ENCODE data around the gene POLR3B. TPM values are rescaled to one million over a fixed set of nuclear protein-coding genes. Genes with fewer than 3 reads are reported as not detected.

Gene POLR3B
- total RNA-seq, 1 donor from 2014 or later: 9.6 TPM

GRCh38 chr12:106358396-106359241 lies 1.1 kb downstream of the POLR3B start:
- peak overlapping the region; percentile 97 for H3K4me3 Mint-ChIP-seq (ENCODE audit: unreplicated experiment)
- TF ChIP-seq CTCF (IDR thresholded peaks at IDR 0.05): no peak
- peaks cover 17% of the 10 kb centered on the region for H3K4me1 Mint-ChIP-seq (ENCODE audit: low read depth)
- no peak for DNase-seq (ENCODE audit: low spot score)
- peak overlapping the region; percentile 96 for H3K27ac Mint-ChIP-seq (ENCODE audit: unreplicated experiment)
- no peaks in the 10 kb centered on the region for H3K9me3 Mint-ChIP-seq (ENCODE audit: low read depth)
- H3K27me3 Mint-ChIP-seq (ENCODE audit: low read depth): no peaks in the 10 kb centered on the region
- no peaks in the 10 kb centered on the region for H3K36me3 Mint-ChIP-seq (ENCODE audit: low read depth)

DNA sequence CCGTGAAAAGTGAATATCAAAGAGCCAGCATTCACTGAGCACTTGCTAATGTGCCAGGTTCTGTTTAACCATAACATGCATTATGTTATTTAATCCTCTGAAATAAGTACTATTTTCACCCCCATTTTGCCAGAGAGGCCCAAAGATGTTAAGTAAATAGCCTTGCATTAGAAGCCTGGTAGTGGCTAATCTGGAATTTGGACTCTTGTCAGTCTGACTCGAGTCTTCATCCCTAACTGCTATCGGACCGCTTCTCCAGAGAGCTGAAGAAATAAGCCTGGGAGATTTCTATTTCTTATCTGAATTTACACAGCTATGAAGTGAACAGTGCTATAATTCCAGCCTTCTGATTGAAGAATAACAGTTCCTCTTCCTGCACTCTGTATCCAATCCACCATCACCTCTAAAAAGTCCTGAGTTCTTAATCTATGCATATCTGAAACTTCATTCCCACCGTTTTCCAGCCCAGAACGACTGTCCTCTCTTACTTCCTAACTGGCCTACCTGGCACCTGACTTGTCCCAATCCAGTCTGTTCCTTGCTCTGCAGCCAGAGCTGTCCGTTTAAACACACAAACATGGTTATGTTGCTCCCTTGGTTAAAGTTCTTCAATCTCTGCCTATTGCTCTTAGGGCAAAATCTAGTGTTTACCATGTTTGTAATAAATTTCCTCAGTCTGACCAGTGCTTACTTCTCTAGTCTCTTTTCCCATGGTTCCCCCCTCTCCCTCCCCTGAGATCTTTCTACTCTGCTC lies 2.3 kb downstream of the POLR3B start:
- Mint-ChIP-seq H3K9me3 (ENCODE audit: low read depth) (no peaks in the 10 kb centered on the region), H3K27me3 (ENCODE audit: low read depth) (no peaks in the 10 kb centered on the region), H3K27ac (ENCODE audit: unreplicated experiment) (no peak overlapping the region), H3K4me3 (ENCODE audit: unreplicated experiment) (no peak overlapping the region), H3K36me3 (ENCODE audit: low read depth) (no peaks in the 10 kb centered on the region), H3K4me1 (ENCODE audit: low read depth) (peaks cover 17% of the 10 kb centered on the region)
- TF ChIP-seq CTCF (IDR thresholded peaks at IDR 0.05): no peak
- no peak for DNase-seq (ENCODE audit: low spot score)

DNA sequence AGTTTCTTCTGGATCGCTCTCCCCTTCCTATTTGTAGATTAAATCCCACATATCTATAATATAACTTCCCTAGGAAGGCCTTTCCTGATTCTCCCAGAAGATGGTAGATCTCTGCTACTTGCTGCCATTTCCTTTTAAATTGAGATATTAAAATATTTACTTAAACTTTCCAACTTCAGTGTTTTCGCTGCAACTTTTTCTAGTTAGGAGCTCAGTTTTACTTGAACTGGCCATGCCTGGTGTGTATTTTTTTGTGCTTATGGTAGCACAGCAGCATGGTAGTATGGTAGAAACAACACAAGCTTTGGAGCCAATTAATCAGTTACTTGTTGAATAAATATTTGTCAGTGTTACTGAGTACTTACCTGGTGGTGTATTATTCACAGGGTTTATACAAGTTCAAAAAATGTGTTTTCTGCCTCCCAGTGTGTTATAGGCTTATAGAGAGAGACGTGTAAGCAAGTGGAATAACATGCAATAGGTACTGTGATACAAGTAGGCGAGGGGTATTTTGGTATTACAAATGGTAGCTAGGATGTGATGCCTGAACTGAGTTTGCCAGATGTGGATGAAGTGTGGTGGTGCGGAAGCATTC lies 2.9 kb downstream of the POLR3B start:
- Mint-ChIP-seq H3K9me3 (ENCODE audit: low read depth) (no peaks in the 10 kb centered on the region), H3K4me1 (ENCODE audit: low read depth) (peaks cover 17% of the 10 kb centered on the region), H3K4me3 (ENCODE audit: unreplicated experiment) (no peak overlapping the region), H3K27ac (ENCODE audit: unreplicated experiment) (no peak overlapping the region), H3K27me3 (ENCODE audit: low read depth) (no peaks in the 10 kb centered on the region), H3K36me3 (ENCODE audit: low read depth) (no peaks in the 10 kb centered on the region)
- DNase-seq (ENCODE audit: low spot score): no peak
- TF ChIP-seq CTCF (IDR thresholded peaks at IDR 0.05): no peak

DNA sequence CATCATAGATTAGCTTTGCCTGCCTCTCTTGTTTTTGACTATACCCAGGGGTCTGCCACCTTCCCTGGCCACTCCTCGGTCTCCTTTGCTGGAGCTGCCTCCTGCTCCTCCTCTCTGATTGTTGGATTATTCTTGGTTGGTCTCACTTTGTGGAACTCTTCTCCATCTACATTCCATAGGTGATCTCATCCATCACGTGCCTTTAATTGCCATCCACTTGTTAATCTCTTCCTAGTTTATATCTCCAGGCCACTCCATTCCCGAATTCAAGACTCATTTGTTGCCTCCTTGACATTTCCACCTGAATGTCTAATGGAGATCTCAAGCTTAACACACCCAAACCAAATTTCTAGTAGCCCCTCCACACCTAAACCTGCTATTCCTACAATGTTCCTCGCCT lies 5.4 kb downstream of the POLR3B start:
- H3K9me3 Mint-ChIP-seq (ENCODE audit: low read depth): no peaks in the 10 kb centered on the region
- H3K27ac Mint-ChIP-seq (ENCODE audit: unreplicated experiment): no peak overlapping the region
- TF ChIP-seq CTCF (IDR thresholded peaks at IDR 0.05): no peak
- DNase-seq (ENCODE audit: low spot score): no peak
- H3K27me3 Mint-ChIP-seq (ENCODE audit: low read depth): no peaks in the 10 kb centered on the region
- peaks cover 11% of the 10 kb centered on the region for H3K4me1 Mint-ChIP-seq (ENCODE audit: low read depth)
- H3K36me3 Mint-ChIP-seq (ENCODE audit: low read depth): peaks cover 5% of the 10 kb centered on the region
- H3K4me3 Mint-ChIP-seq (ENCODE audit: unreplicated experiment): no peak overlapping the region

- Mint-ChIP-seq H3K4me1 (ENCODE audit: low read depth) (peaks cover under 1% of the 10 kb centered on the region), H3K27ac (ENCODE audit: unreplicated experiment) (no peak overlapping the region), H3K9me3 (ENCODE audit: low read depth) (no peaks in the 10 kb centered on the region), H3K36me3 (ENCODE audit: low read depth) (peaks cover 5% of the 10 kb centered on the region), H3K4me3 (ENCODE audit: unreplicated experiment) (no peak overlapping the region), H3K27me3 (ENCODE audit: low read depth) (no peaks in the 10 kb centered on the region)
- TF ChIP-seq CTCF (IDR thresholded peaks at IDR 0.05): no peak
- DNase-seq (ENCODE audit: low spot score): no peak
Observed at GRCh38 chr12:106364261-106364660, 6.7 kb downstream of the POLR3B start.

Data from chondrocyte (in vitro differentiated cells).